Measurements from ENCODE around the gene PDE4D. TPM values are rescaled to one million over a fixed set of nuclear protein-coding genes. Genes with fewer than 3 reads are reported as not detected.
"Not testable (repeated sequence)": the region's sequence is repeated elsewhere in the genome, so short reads cannot be mapped to it uniquely, and the experiment has no call there.

PDE4D gene
- total RNA-seq, 4 donors from 2014 or later = 35.0 to 121 (median 63.4) TPM

DNA sequence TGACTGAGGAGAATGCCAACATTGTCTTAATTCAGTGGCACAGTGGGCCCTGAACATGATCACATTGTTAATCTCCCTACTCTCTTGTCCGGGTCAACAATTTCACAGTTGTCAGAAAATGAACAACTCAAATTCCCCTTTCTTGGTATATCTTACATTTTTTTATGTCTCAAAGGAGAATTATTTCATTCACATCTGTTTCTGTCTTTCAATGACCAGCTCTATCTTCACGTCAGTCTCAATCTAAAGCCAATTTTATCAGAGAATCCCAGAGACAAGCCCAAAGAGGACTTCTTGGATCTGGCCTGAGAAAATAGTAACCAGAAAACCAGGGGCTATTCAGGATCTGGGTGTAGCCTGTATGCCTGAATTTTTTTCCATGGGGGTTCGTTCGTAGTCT is 477.5 kb downstream of the PDE4D start:
- WGBS, 2 donors (ENCODE audit: low coverage in 1 of 2) = 76 to 79% methylated on average over 4 of the region's 4 CpGs
- Histone ChIP-seq H3K27me3 (no peaks in the 10 kb centered on the region), H3K4me1 (no peaks in the 10 kb centered on the region), H3K27ac (no peak overlapping the region), H3K4me3 (no peak overlapping the region), H3K36me3 (no peaks in the 10 kb centered on the region), H3K9me3 (no peaks in the 10 kb centered on the region)
- no peak for TF ChIP-seq POLR2A (IDR thresholded peaks at IDR 0.05)
- no peak for ATAC-seq

DNA sequence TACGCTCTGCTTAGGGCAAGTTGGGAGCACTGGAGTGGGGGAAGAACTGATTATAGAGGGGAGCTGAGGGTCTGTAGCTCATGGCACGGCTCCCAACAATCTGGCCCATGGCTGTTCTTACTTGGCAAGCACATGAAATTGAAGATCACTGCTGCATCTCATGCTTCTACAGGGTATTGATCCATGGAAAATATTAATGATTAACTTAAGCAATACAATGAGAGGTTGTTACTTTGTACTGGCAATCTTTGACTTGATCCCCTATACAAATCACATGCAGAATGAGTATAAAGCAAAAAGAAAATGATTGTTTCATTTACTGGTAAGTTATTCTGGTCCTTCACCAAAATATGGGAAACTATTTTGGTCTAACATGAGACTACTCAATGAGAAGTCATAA is 481.1 kb downstream of the PDE4D start:
- ATAC-seq = no peak
- peaks cover 0 to 12% (median 0%) of the 10 kb centered on the region in 3 donors for H3K9me3 ChIP-seq
- H3K4me1 ChIP-seq = no peaks in the 10 kb centered on the region
- WGBS, 2 donors (ENCODE audit: low coverage in 1 of 2) = 73% methylated on average over 2 of the region's 2 CpGs; no CpG with 5 or more reads in 1 of the 2 donors
- no peaks in the 10 kb centered on the region for H3K27me3 ChIP-seq
- no peak overlapping the region for H3K4me3 ChIP-seq
- no peaks in the 10 kb centered on the region for H3K36me3 ChIP-seq
- no peak overlapping the region for H3K27ac ChIP-seq
- TF ChIP-seq EP300 (IDR thresholded peaks at IDR 0.05) = no peak
- no peak for TF ChIP-seq POLR2A (IDR thresholded peaks at IDR 0.05)
- TF ChIP-seq, protein P1, sequence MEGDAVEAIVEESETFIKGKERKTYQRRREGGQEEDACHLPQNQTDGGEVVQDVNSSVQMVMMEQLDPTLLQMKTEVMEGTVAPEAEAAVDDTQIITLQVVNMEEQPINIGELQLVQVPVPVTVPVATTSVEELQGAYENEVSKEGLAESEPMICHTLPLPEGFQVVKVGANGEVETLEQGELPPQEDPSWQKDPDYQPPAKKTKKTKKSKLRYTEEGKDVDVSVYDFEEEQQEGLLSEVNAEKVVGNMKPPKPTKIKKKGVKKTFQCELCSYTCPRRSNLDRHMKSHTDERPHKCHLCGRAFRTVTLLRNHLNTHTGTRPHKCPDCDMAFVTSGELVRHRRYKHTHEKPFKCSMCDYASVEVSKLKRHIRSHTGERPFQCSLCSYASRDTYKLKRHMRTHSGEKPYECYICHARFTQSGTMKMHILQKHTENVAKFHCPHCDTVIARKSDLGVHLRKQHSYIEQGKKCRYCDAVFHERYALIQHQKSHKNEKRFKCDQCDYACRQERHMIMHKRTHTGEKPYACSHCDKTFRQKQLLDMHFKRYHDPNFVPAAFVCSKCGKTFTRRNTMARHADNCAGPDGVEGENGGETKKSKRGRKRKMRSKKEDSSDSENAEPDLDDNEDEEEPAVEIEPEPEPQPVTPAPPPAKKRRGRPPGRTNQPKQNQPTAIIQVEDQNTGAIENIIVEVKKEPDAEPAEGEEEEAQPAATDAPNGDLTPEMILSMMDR (IDR thresholded peaks at IDR 0.05) = no peak
- TF ChIP-seq POLR2AphosphoS5 (IDR thresholded peaks at IDR 0.05) = no peak

- H3K36me3 ChIP-seq, H3K27ac ChIP-seq, H3K4me3 ChIP-seq, H3K4me1 ChIP-seq, H3K27me3 ChIP-seq, ATAC-seq: not testable (repeated sequence)
- H3K9me3 ChIP-seq = peaks cover 0 to 23% (median 0%) of the 10 kb centered on the region in 3 donors
- 94 to 100% methylated on average over 1 to 3 of the region's 3 CpGs for WGBS, 2 donors (ENCODE audit: low coverage in 1 of 2)
Observed at GRCh38 chr5:59408997-59409396, 484.5 kb downstream of the PDE4D start.

DNA sequence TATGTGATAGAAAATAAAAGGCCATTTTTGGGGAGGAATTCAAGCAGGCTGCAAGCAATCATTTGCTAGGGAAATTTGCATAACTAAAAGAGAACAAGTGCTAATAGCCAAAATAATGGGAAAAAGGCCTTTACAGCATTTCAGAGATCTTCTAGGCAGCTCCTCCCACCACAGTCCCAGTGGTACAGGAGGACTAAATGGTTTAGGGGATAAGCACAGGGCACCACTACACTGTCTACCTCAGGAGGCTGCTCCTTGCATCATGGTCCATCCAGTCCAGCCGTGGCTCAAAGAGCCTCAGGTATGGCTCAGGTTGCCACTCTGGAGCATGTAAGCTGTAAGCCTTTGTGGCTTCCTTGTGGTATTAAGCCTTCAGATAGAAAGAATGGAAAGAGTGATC is 485.6 kb downstream of the PDE4D start:
- ATAC-seq = no peak
- H3K4me3 ChIP-seq = no peak overlapping the region
- no peak for TF ChIP-seq POLR2A (IDR thresholded peaks at IDR 0.05)
- H3K36me3 ChIP-seq = no peaks in the 10 kb centered on the region
- 100% methylated on average over 1 of the region's 1 CpG for WGBS, 2 donors (ENCODE audit: low coverage in 1 of 2)
- H3K27me3 ChIP-seq = no peaks in the 10 kb centered on the region
- peaks cover 0 to 28% (median 0%) of the 10 kb centered on the region in 3 donors for H3K9me3 ChIP-seq
- H3K27ac ChIP-seq = no peak overlapping the region
- H3K4me1 ChIP-seq = no peaks in the 10 kb centered on the region

DNA sequence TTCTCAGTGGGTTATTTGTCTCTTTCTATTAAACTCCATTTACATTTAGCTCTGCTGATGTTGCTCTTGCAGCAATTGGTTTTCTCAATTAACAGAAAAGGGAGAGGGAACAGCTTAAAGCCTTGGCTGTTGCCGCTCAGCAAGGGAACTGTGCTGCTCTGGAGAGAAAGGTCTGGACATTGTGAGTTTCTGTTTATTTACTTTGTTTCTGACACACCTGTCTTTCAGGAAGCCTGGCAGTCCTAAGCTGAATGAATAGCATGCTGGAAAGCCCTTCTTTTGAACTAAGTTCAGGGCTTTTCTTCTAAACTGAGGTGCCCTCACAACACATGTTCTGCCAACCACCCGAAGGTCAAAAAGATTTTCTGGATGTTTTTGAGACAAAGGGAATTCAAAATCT is 491.9 kb downstream of the PDE4D start:
- WGBS, 2 donors (ENCODE audit: low coverage in 1 of 2) = 52 to 90% methylated on average over 1 to 2 of the region's 2 CpGs
- Histone ChIP-seq H3K36me3 (no peaks in the 10 kb centered on the region), H3K9me3 (peaks cover 0 to 11% (median 0%) of the 10 kb centered on the region in 3 donors), H3K27me3 (no peaks in the 10 kb centered on the region), H3K4me3 (no peak overlapping the region), H3K27ac (no peak overlapping the region), H3K4me1 (no peaks in the 10 kb centered on the region)
- ATAC-seq = no peak
- TF ChIP-seq, protein P1 (IDR thresholded peaks at IDR 0.05) = no peak
- TF ChIP-seq POLR2AphosphoS5 (IDR thresholded peaks at IDR 0.05) (no peak), POLR2A (IDR thresholded peaks at IDR 0.05) (no peak), EP300 (IDR thresholded peaks at IDR 0.05) (no peak)

DNA sequence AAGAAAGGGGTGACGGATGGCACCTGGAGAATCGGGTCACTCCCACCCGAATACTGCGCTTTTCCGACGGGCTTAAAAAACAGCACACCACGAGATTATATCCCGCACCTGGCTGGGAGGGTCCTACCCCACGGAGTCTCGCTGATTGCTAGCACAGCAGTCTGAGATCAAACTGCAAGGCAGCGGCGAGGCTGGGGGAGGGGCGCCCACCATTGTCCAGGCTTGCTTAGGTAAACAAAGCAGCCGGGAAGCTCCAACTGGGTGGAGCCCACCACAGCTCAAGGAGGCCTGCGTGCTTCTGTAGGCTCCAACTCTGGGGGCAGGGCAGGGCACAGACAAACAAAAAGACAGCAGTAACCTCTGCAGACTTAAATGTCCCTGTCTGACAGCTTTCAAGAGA is 498.6 kb downstream of the PDE4D start:
- not testable (repeated sequence) for H3K27me3 ChIP-seq, H3K4me1 ChIP-seq, H3K9me3 ChIP-seq, H3K4me3 ChIP-seq, H3K36me3 ChIP-seq, ATAC-seq, H3K27ac ChIP-seq
- 90% methylated on average over 2 of the region's 15 CpGs; no CpG with 5 or more reads in 1 of the 2 donors for WGBS, 2 donors (ENCODE audit: low coverage in 1 of 2)

DNA sequence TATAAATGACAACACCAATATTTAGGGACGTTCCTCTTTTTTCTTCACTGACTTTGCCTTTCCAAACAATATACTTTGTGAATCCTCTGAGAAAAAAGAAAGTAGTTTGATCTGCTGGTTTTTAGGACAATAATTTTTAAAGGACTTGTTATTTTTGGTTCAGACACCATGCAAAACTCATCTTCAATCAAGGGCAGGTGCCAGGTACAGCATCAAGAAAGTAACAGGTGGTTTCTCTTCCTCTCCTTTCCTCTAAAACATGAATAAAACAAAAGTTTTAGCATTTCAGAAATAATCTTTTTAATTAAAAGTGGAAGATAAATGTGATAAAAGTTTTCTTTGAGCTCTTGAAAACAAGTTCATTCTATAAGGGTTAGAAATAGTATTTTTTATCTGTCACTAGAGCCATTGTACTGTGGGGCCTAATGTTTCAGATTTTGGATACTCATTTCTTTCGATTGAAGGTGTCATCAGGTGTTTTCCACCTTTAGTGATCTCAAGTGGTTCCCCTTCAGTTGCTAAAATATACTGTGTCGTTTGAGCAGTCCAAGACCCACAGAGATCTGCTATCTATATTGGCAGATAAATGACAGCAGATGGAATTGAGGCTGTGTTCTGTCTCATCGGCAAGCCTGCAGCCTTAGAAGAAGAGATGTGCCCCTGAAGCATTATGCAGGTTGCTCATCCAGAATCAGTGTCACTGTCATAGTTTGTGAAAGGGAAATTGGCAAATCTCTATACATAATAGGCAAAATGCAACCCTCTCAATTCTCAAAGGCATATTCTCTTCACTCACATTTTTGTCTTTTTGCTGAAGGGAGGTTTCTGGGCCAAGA is 499.7 kb downstream of the PDE4D start:
- no peak overlapping the region for H3K27ac ChIP-seq

More for the DNA sequence above, 499.7 kb downstream of the PDE4D start:
- H3K27me3 ChIP-seq = no peaks in the 10 kb centered on the region
- no peaks in the 10 kb centered on the region for H3K4me1 ChIP-seq
- TF ChIP-seq POLR2AphosphoS5 (IDR thresholded peaks at IDR 0.05) (no peak), POLR2A (IDR thresholded peaks at IDR 0.05) (no peak), EP300 (IDR thresholded peaks at IDR 0.05) (no peak)
- TF ChIP-seq, protein P1 (IDR thresholded peaks at IDR 0.05) = no peak
- H3K36me3 ChIP-seq = no peaks in the 10 kb centered on the region
- no peak overlapping the region for H3K4me3 ChIP-seq
- 63 to 100% methylated on average over 2 to 4 of the region's 4 CpGs for WGBS, 2 donors (ENCODE audit: low coverage in 1 of 2)
- no peaks in the 10 kb centered on the region for H3K9me3 ChIP-seq
- ATAC-seq = no peak
